NCI-H2107 (cell line): ENCODE results near the gene PHACTR2.

ENCODE experiments used
- DNase-seq: peaks from one replicate; lab custom pipeline; 2025; lab: John Stamatoyannopoulos, UW

PHACTR2 gene

GRCh38 chr6:143675382-143675900, 2.3 kb upstream of the PHACTR2 start:
- no peak for DNase-seq

GRCh38 chr6:143675946-143676345, 1.8 kb upstream of the PHACTR2 start:
- DNase-seq = no peak

- no peak for DNase-seq
Observed at GRCh38 chr6:143676437-143677045, 1.2 kb upstream of the PHACTR2 start.

GRCh38 chr6:143677577-143677890, 231 bp upstream of the PHACTR2 start:
- no peak for DNase-seq

GRCh38 chr6:143679041-143679440, 1.3 kb downstream of the PHACTR2 start:
- DNase-seq = no peak

GRCh38 chr6:143680141-143680540, 2.4 kb downstream of the PHACTR2 start:
- no peak for DNase-seq

GRCh38 chr6:143682805-143683204, 5.0 kb downstream of the PHACTR2 start:
- DNase-seq = no peak

- DNase-seq = no peak
Observed at GRCh38 chr6:143684486-143684885, 6.7 kb downstream of the PHACTR2 start.

GRCh38 chr6:143685653-143686052, 7.9 kb downstream of the PHACTR2 start:
- DNase-seq = no peak

GRCh38 chr6:143687591-143687990, 9.8 kb downstream of the PHACTR2 start:
- no peak for DNase-seq

- no peak for DNase-seq
Observed at GRCh38 chr6:143688681-143689080, 10.9 kb downstream of the PHACTR2 start.

- DNase-seq = no peak
Observed at GRCh38 chr6:143689852-143690251, 12.1 kb downstream of the PHACTR2 start.

GRCh38 chr6:143691155-143691554, 13.4 kb downstream of the PHACTR2 start:
- no peak for DNase-seq

- DNase-seq = no peak
Observed at GRCh38 chr6:143691900-143692636, 14.3 kb downstream of the PHACTR2 start.

- DNase-seq = no peak
Observed at GRCh38 chr6:143692696-143693095, 14.9 kb downstream of the PHACTR2 start.

GRCh38 chr6:143694013-143694412, 16.2 kb downstream of the PHACTR2 start:
- no peak for DNase-seq

GRCh38 chr6:143694560-143694959, 16.8 kb downstream of the PHACTR2 start:
- DNase-seq = no peak

- no peak for DNase-seq
Observed at GRCh38 chr6:143695130-143695968, 17.6 kb downstream of the PHACTR2 start.

- DNase-seq = no peak
Observed at GRCh38 chr6:143695969-143696663, 18.4 kb downstream of the PHACTR2 start.

GRCh38 chr6:143696664-143697000, 18.9 kb downstream of the PHACTR2 start:
- no peak for DNase-seq

GRCh38 chr6:143697076-143697800, 19.5 kb downstream of the PHACTR2 start:
- DNase-seq = no peak

- DNase-seq = no peak
Observed at GRCh38 chr6:143698329-143698728, 20.6 kb downstream of the PHACTR2 start.
